Aorta (tissue), 5 donors: ENCODE results near the gene MEX3D. TPM values are rescaled to one million over a fixed set of nuclear protein-coding genes. Genes with fewer than 3 reads are reported as not detected.
"Not testable (repeated sequence)": the region's sequence is repeated elsewhere in the genome, so short reads cannot be mapped to it uniquely, and the experiment has no call there.

ENCODE experiments used
- ATAC-seq: fragments of 200-7000 bp; cut with Tn5 transposase; one replicate; pipeline ENCODE4 v1.9.1; 2022; ENCODE audit warnings: moderate library complexity; ENCODE audit not compliant: low FRiP score
- DNase-seq, 2 donors: peaks; one replicate each; pipeline ENCODE4 v3.0.0-alpha.2; 2020
- H3K27ac ChIP-seq, 2 donors: one replicate each; pipeline ENCODE4 v1.5.1; 2013; ENCODE audit warnings: low read length in 2 of 2, mild to moderate bottlenecking in 2 of 2, moderate library complexity in 2 of 2, control low read depth in 1 of 2, inconsistent platforms in 1 of 2, low read depth in 1 of 2
- H3K27me3 ChIP-seq, 2 donors: one replicate each; pipeline ENCODE4 v1.6.1; 2013; ENCODE audit warnings: control low read depth in 1 of 2, low read length in 1 of 2, mild to moderate bottlenecking in 1 of 2, moderate library complexity in 1 of 2; ENCODE audit not compliant: insufficient read depth in 2 of 2, control insufficient read depth in 1 of 2
- H3K36me3 ChIP-seq, 2 donors: one replicate each; pipeline ENCODE4 v1.6.1; 2013; ENCODE audit warnings: control low read depth in 1 of 2, low read length in 1 of 2, mild to moderate bottlenecking in 1 of 2; ENCODE audit not compliant: insufficient read depth in 2 of 2, control insufficient read depth in 1 of 2
- H3K4me1 ChIP-seq, 2 donors: one replicate each; pipeline ENCODE4 v1.6.1; 2013; ENCODE audit warnings: low read length in 2 of 2, control low read depth in 1 of 2, mild to moderate bottlenecking in 1 of 2, moderate library complexity in 1 of 2; ENCODE audit not compliant: insufficient read depth in 2 of 2, control insufficient read depth in 1 of 2
- H3K4me3 ChIP-seq, 2 donors: one replicate each; pipeline ENCODE4 v1.5.1; 2013; ENCODE audit warnings: low read length in 2 of 2, control low read depth in 1 of 2, mild to moderate bottlenecking in 1 of 2
- H3K9me3 ChIP-seq: one replicate; pipeline ENCODE4 v1.6.1; 2013; ENCODE audit warnings: mild to moderate bottlenecking, low read length; ENCODE audit not compliant: control insufficient read depth
- WGBS, 2 donors: extraction: QIAGEN DNeasy Blood & Tissue Kit; methylation state at CpG; one replicate each; pipeline ENCODE4 v1.1.7; 2013; 5-methylcytosine and 5-hydroxymethylcytosine counted together
- intact Hi-C, 2 donors: fragments of 100-400 bp; cut with DNase I; formaldehyde crosslinking; loops; one replicate each; pipeline versions ENCODE4 v1.14.2 to v1.15.0; 2022
- polyA plus RNA-seq, 2 donors: library from polyadenylated mRNA; stranded (reverse); fragments of 200-250 nt; gene quantifications; one replicate each; pipeline ENCODE4 v1.2.3, GENCODE V29; 2013
- total RNA-seq, 2 donors: library from RNA; stranded (reverse); fragmentation: NEBNext Ultra II Directional; extraction: Animal tissue kit (Norgen Biotek cat#: 25700); gene quantifications; one replicate each; pipeline ENCODE4 v1.2.1, GENCODE V29; 2021
- donor health status: healthy with polysubstance abuse.
- donor health status: Bipolar disorder and iron deficiency.
- donor health status: DM: no; HTN: no; CAD: no.
- donor health status: DM: no; HTN: no; CAD: no.
- donor health status: DM: yes; HTN: yes; CAD: no.

Gene MEX3D
- total and polyA plus RNA-seq, 4 donors: 3.6 to 20.5 (median 11.2) TPM

- not testable (repeated sequence) for ATAC-seq, H3K27me3 ChIP-seq
- 95 to 97% methylated on average over 7 of the region's 7 CpGs for whole genome bisulfite sequencing, 2 donors
Measured at GRCh38 chr19:1535699-1536098, 32.4 kb downstream of the MEX3D start.

GRCh38 chr19:1534972-1535371 lies 33.2 kb downstream of the MEX3D start:
- WGBS, 2 donors: 80 to 91% methylated on average over 14 of the region's 14 CpGs
- H3K4me3 ChIP-seq: no peak overlapping the region
- H3K36me3 ChIP-seq: no peaks in the 10 kb centered on the region
- DNase-seq (no peak), ATAC-seq (no peak)
- H3K4me1 ChIP-seq: no peaks in the 10 kb centered on the region
- no peaks in the 10 kb centered on the region for H3K27me3 ChIP-seq
- no peak overlapping the region for H3K27ac ChIP-seq
- H3K9me3 ChIP-seq: no peaks in the 10 kb centered on the region
- intact Hi-C loops: no loop called here

More at GRCh38 chr19:1535699-1536098, 32.4 kb downstream of the MEX3D start:
- H3K27ac ChIP-seq, DNase-seq, H3K36me3 ChIP-seq, H3K9me3 ChIP-seq, intact Hi-C loops, H3K4me3 ChIP-seq, H3K4me1 ChIP-seq: not testable (repeated sequence)

- H3K27me3 ChIP-seq: no peaks in the 10 kb centered on the region
- H3K4me3 ChIP-seq: no peak overlapping the region
- no peaks in the 10 kb centered on the region for H3K36me3 ChIP-seq
- H3K27ac ChIP-seq: no peak overlapping the region
- H3K4me1 ChIP-seq: no peaks in the 10 kb centered on the region
- WGBS, 2 donors: 75 to 76% methylated on average over 21 to 23 of the region's 23 CpGs
- DNase-seq: peak in 1 of 2 donors; percentile 38
- intact Hi-C loops: no loop called here
- no peak for ATAC-seq
- no peaks in the 10 kb centered on the region for H3K9me3 ChIP-seq
Measured at GRCh38 chr19:1533510-1534150, 34.5 kb downstream of the MEX3D start.

- Histone ChIP-seq H3K36me3 (no peaks in the 10 kb centered on the region), H3K9me3 (no peaks in the 10 kb centered on the region), H3K27ac (no peak overlapping the region), H3K27me3 (no peaks in the 10 kb centered on the region), H3K4me3 (no peak overlapping the region), H3K4me1 (no peaks in the 10 kb centered on the region)
- intact Hi-C loops: no loop called here
- ATAC-seq (no peak), DNase-seq (no peak)
- whole genome bisulfite sequencing, 2 donors: 89 to 94% methylated on average over 9 of the region's 9 CpGs
Measured at GRCh38 chr19:1532003-1532402, 36.1 kb downstream of the MEX3D start.

- Histone ChIP-seq H3K27me3 (no peaks in the 10 kb centered on the region), H3K9me3 (no peaks in the 10 kb centered on the region), H3K4me3 (no peak overlapping the region), H3K36me3 (no peaks in the 10 kb centered on the region), H3K4me1 (no peaks in the 10 kb centered on the region), H3K27ac (no peak overlapping the region)
- no peak for ATAC-seq
- 73 to 83% methylated on average over 11 of the region's 11 CpGs for WGBS, 2 donors
- no peak for DNase-seq
- intact Hi-C loops: no loop called here
Measured at GRCh38 chr19:1531587-1531986, 36.5 kb downstream of the MEX3D start.

GRCh38 chr19:1530856-1531255 lies 37.3 kb downstream of the MEX3D start:
- H3K36me3 ChIP-seq, intact Hi-C loops, H3K9me3 ChIP-seq, H3K27ac ChIP-seq, ATAC-seq, H3K4me1 ChIP-seq, H3K27me3 ChIP-seq, H3K4me3 ChIP-seq: not testable (repeated sequence)
- WGBS, 2 donors: 89 to 93% methylated on average over 11 of the region's 11 CpGs
- DNase-seq: peak in 1 of 2 donors; percentile 33

GRCh38 chr19:1529430-1529816 lies 38.7 kb downstream of the MEX3D start:
- 83% methylated on average over 16 of the region's 16 CpGs for WGBS, 2 donors
- Histone ChIP-seq H3K4me3 (no peak overlapping the region), H3K4me1 (no peaks in the 10 kb centered on the region), H3K9me3 (no peaks in the 10 kb centered on the region), H3K27ac (no peak overlapping the region), H3K27me3 (no peaks in the 10 kb centered on the region), H3K36me3 (no peaks in the 10 kb centered on the region)
- DNase-seq: peak in 1 of 2 donors; percentile 41
- ATAC-seq: no peak
- intact Hi-C loops: no loop called here

GRCh38 chr19:1528596-1529429 lies 39.3 kb downstream of the MEX3D start:
- peak in 1 of 2 donors; percentile 43 for DNase-seq
- intact Hi-C loops: no loop called here
- Histone ChIP-seq H3K9me3 (no peaks in the 10 kb centered on the region), H3K4me1 (no peaks in the 10 kb centered on the region), H3K27ac (no peak overlapping the region), H3K36me3 (no peaks in the 10 kb centered on the region), H3K27me3 (no peaks in the 10 kb centered on the region), H3K4me3 (no peak overlapping the region)
- ATAC-seq: no peak
- 75 to 79% methylated on average over 21 to 23 of the region's 23 CpGs for WGBS, 2 donors
